K562 (cell line): ENCODE results near the gene PIN1. TPM values are rescaled to one million over a fixed set of nuclear protein-coding genes. Genes with fewer than 3 reads are reported as not detected.
A peak's percentile ranks its signal among the peaks of the same experiment; 100 is the strongest.
"Not testable (repeated sequence)": the region's sequence is repeated elsewhere in the genome, so short reads cannot be mapped to it uniquely, and the experiment has no call there.

ENCODE experiments used
- ATAC-seq: fragments of 200-7000 bp; cut with Tn5 transposase; 3 replicates; pipeline ENCODE4 v1.9.1; 2020; ENCODE audit warnings: moderate library complexity
- BruUV-seq: library from RNA; stranded (reverse); fragments of 400-500 nt; replicated peaks from 2 replicates; lab custom pipeline; 2021; lab: Mats Ljungman, UMichigan
- CTCF ChIA-PET: fragments of 300-600 bp; formaldehyde crosslinking; extraction: SDS; loops from one replicate; lab custom pipeline; 2021; ENCODE audit warnings: low intra/inter-chr PET ratio; lab: Yijun Ruan, JAX
- POLR2A ChIA-PET: fragments of 300-600, 350-650 bp; sonication (Branson Sonifier 250); formaldehyde crosslinking; extraction: SDS; loops from one replicate; lab custom pipeline; 2021; ENCODE audit warnings: antibody characterized with exemption, inconsistent platforms; lab: Yijun Ruan, JAX
- DNase-seq, 4 experiments: peaks; one replicate each; pipeline versions ENCODE4 v3.0.0 to v3.0.0-alpha.2; 2011 to 2018; ENCODE audit warnings: low spot score in 3 of 4, mixed read lengths in 3 of 4; ENCODE audit errors: extremely low read depth in 1 of 4
- FAIRE-seq: peaks from 2 replicates; lab custom pipeline; 2011; peaks lifted over from hg19 to GRCh38; lab: Jason Lieb, UNC
- H2AFZ ChIP-seq: 2 replicates; pipeline ENCODE4 v1.6.0; 2011; ENCODE audit warnings: low read depth, low read length, control low read depth, inconsistent platforms
- H3K27ac ChIP-seq: fragments of 200-600 bp; 3 replicates; pipeline ENCODE4 v1.8.0; 2011; ENCODE audit warnings: low read depth, mild to moderate bottlenecking, control low read depth, inconsistent platforms, low read length, moderate library complexity, mixed read lengths; ENCODE audit errors: extremely low read depth
- H3K27me3 ChIP-seq, 2 experiments: fragments of 300-600 bp in 1 of 2; 2 replicates in 1 of 2; 3 replicates in 1 of 2; pipeline versions ENCODE4 v1.6.0 to v1.8.0; 2011; ENCODE audit warnings: inconsistent platforms in 2 of 2, low read length in 2 of 2, mild to moderate bottlenecking in 1 of 2, mixed read lengths in 1 of 2, moderate library complexity in 1 of 2; ENCODE audit not compliant: control insufficient read depth in 2 of 2, insufficient read depth in 2 of 2
- H3K36me3 ChIP-seq: fragments of 300-600 bp; 3 replicates; pipeline ENCODE4 v1.8.0; 2011; ENCODE audit warnings: mild to moderate bottlenecking, low read length, inconsistent platforms; ENCODE audit not compliant: control insufficient read depth, insufficient read depth
- H3K4me1 ChIP-seq, 2 experiments: fragments of 200-600 bp in 1 of 2; replicated peaks in 1 of 2; 2 replicates in 1 of 2; 3 replicates in 1 of 2; pipeline versions ENCODE4 v1.5.1 to v1.8.0; 2011; ENCODE audit warnings: inconsistent platforms in 2 of 2, low read length in 2 of 2, mild to moderate bottlenecking in 1 of 2, mixed read lengths in 1 of 2, moderate library complexity in 1 of 2; ENCODE audit not compliant: control insufficient read depth in 2 of 2, insufficient read depth in 2 of 2
- H3K4me2 ChIP-seq: 2 replicates; pipeline ENCODE4 v1.6.1; 2011; ENCODE audit warnings: low read length, control low read depth, inconsistent platforms, mixed read lengths; ENCODE audit not compliant: insufficient read depth
- H3K4me3 ChIP-seq: fragments of 200-600 bp; sonication (generic), shearing (Covaris generic); 2 replicates; pipeline ENCODE4 v1.5.1; 2016; ENCODE audit warnings: control low read depth, inconsistent platforms
- H3K79me2 ChIP-seq: fragments of 200-600 bp; 3 replicates; pipeline ENCODE4 v1.8.0; 2011; ENCODE audit warnings: low read length, inconsistent platforms; ENCODE audit not compliant: control insufficient read depth, insufficient read depth
- H3K9ac ChIP-seq, 2 experiments: 2 replicates each; pipeline versions ENCODE4 v1.6.0 to v1.6.1; 2011; ENCODE audit warnings: low read depth in 2 of 2, low read length in 2 of 2, control low read depth in 1 of 2, inconsistent platforms in 1 of 2, mild to moderate bottlenecking in 1 of 2, mixed read lengths in 1 of 2; ENCODE audit not compliant: insufficient read depth in 1 of 2
- H3K9me1 ChIP-seq: one replicate; pipeline ENCODE4 v1.6.0; 2011; ENCODE audit warnings: inconsistent platforms, mild to moderate bottlenecking, low read length, moderate library complexity; ENCODE audit not compliant: control insufficient read depth, insufficient read depth
- H3K9me3 ChIP-seq: replicated peaks from 2 replicates; pipeline ENCODE4 v1.5.1; 2011; ENCODE audit warnings: low read depth, low read length, inconsistent platforms; ENCODE audit not compliant: control insufficient read depth, insufficient read depth
- H4K20me1 ChIP-seq: replicated peaks from 2 replicates; pipeline ENCODE4 v1.6.1; 2011; ENCODE audit warnings: low read length, inconsistent platforms, mixed read lengths; ENCODE audit not compliant: control insufficient read depth, insufficient read depth
- CBFA2T3 ChIP-seq: fragments of 450-650 bp; IDR thresholded peaks from 2 replicates; pipeline ENCODE4 v1.6.1; 2017
- GABPA ChIP-seq: fragments of 200-800 bp; sonication (Bioruptor generic); conservative IDR thresholded peaks from 2 replicates; pipeline ENCODE4 v1.6.1; 2016; ENCODE audit warnings: low read depth, missing genetic modification characterization, missing compliant biosample characterization
- GATAD2A ChIP-seq: fragments of 450-650 bp; IDR thresholded peaks from 2 replicates; pipeline ENCODE4 v1.6.1; 2017
- HDAC1 ChIP-seq, 2 experiments: fragments of 450-650 bp; IDR thresholded peaks; 2 replicates each; pipeline ENCODE4 v1.6.1; 2016 to 2017; ENCODE audit warnings: inconsistent platforms in 1 of 2, mild to moderate bottlenecking in 1 of 2, moderate library complexity in 1 of 2
- ZBTB40 ChIP-seq, 2 experiments: fragments of 450-650 bp in 1 of 2; sonication (generic) in 1 of 2; formaldehyde crosslinking in 1 of 2; IDR thresholded peaks; 2 replicates each; pipeline versions ENCODE4 v1.7.1 to v1.9.0; 2016 to 2022; ENCODE audit warnings: inconsistent platforms in 1 of 2, mild to moderate bottlenecking in 1 of 2, missing genetic modification reagents in 1 of 2
- ZFX ChIP-seq: sonication (generic); formaldehyde crosslinking; IDR thresholded peaks from 2 replicates; pipeline ENCODE4 v1.8.0; 2022; ENCODE audit warnings: mild to moderate bottlenecking, missing genetic modification reagents, moderate library complexity
- ZNF263 ChIP-seq: sonication (generic); formaldehyde crosslinking; IDR thresholded peaks from 2 replicates; pipeline ENCODE4 v1.8.0; 2022; ENCODE audit warnings: mild to moderate bottlenecking, missing genetic modification reagents, borderline replicate concordance
- WGBS: fragments of 100-300 bp; shearing (Covaris generic); methylation state at CpG from one replicate; pipeline ENCODE4 v1.1.6; 2016; ENCODE audit warnings: low coverage, mixed read lengths; ENCODE audit not compliant: insufficient coverage; ENCODE audit errors: missing lambda C conversion rate; 5-methylcytosine and 5-hydroxymethylcytosine counted together
- in situ Hi-C: fragments of 300-500 bp; cut with MboI; formaldehyde crosslinking; loops from 4 replicates; pipeline ENCODE4 v1.15.0; 2018; ENCODE audit warnings: inconsistent platforms, mixed read lengths
- intact Hi-C: fragments of 100-400 bp; cut with micrococcal nuclease; formaldehyde crosslinking; loops from 2 replicates; pipeline ENCODE4 v1.14.2; 2022
- polyA plus RNA-seq, 8 experiments: library from polyadenylated mRNA; depleted of rRNA in 4 of 8; stranded (reverse) in 5 of 8; unstranded in 3 of 8; fragments of >200 nt; fragmentation: Nextera tagmentation in 2 of 8; fragmentation: Illumina TruSeq in 1 of 8; extraction: Ambion mirVana in 2 of 8; extraction: Trizol in 1 of 8; gene quantifications; 2 replicates each; pipeline versions ENCODE4 v1.2.1 to v1.2.3, GENCODE V29; 2011 to 2014; ENCODE audit warnings: inconsistent platforms in 1 of 8, missing spikeins in 1 of 8
- total RNA-seq, 7 experiments: library from RNA; depleted of rRNA in 6 of 7; stranded (reverse); fragments of >200 nt in 6 of 7; fragmentation: Illumina TruSeq in 2 of 7; extraction: Trizol in 2 of 7; gene quantifications; 2 replicates each; pipeline versions ENCODE4 v1.2.1 to v1.2.3, GENCODE V29; 2011 to 2021; ENCODE audit warnings: low replicate concordance in 1 of 7

PIN1 gene
- total and polyA plus RNA-seq, 9 of the 15 experiments (the other 6 are each of a cell fraction or from before 2014, with no cell fraction given), result 1.6 to 178 (median 42.5) TPM

- H3K36me3 ChIP-seq; H3K9me1 ChIP-seq; H3K4me3 ChIP-seq; H3K79me2 ChIP-seq; FAIRE-seq; H3K27me3 ChIP-seq; intact Hi-C loops; BruUV-seq; ATAC-seq; POLR2A ChIA-PET; TF ChIP-seq ZBTB40 (CRISPR knock-in tag; IDR thresholded peaks at IDR 0.05): not testable (repeated sequence)
- peak overlapping the region in 1 of 2 experiments; percentile 48; a peak in 3 of 4 replicates for H3K9ac ChIP-seq
- peak overlapping the region; percentile 82 for H2AFZ ChIP-seq
- WGBS, result 5% methylated on average over 5 of the region's 5 CpGs
- peak in 1 of 4 experiments; percentile 39 for DNase-seq
- peaks cover 45 to 48% of the 10 kb centered on the region in 2 experiments for H3K4me1 ChIP-seq
- TF ChIP-seq HDAC1 (IDR thresholded peaks at IDR 0.05) (0 out of 4 replicates have a peak, but pooled peaks of 1 of the 2 experiments have one; percentile 9), ZBTB40 (IDR thresholded peaks at IDR 0.05) (peak; percentile 11; the same call in 1 of the 2 replicates), CBFA2T3 (0 out of 2 replicates have a peak, but pooled peaks have one; percentile 3), GABPA (tag) (0 out of 2 replicates have a peak, but pooled peaks have one; percentile 28), GATAD2A (peak; percentile 26; the same call in 1 of the 2 replicates), ZNF263 (CRISPR knock-in tag) (peak; percentile 63; the same call in 1 of the 2 replicates), ZFX (CRISPR knock-in tag) (peak; percentile 62)
- TF ChIP-seq, all 486 proteins: peak for 7; not testable (repeated sequence) for 479
- peak overlapping the region; percentile 96 for H3K27ac ChIP-seq
- H3K9me3 ChIP-seq, H4K20me1 ChIP-seq, in situ Hi-C loops: not testable (repeated sequence)
- CTCF ChIA-PET, result interaction anchor here (1.9 kb wide), 1 partner anchor 164 kb away, joined by 12 read pairs; no protein-coding TSS in a partner anchor
- H3K4me2 ChIP-seq, result peak overlapping the region; percentile 78
Observed at GRCh38 chr19:9789579-9789978, 45.5 kb upstream of the PIN1 start.
